ENCODE results near the gene PCDHGA6. TPM values are rescaled to one million over a fixed set of nuclear protein-coding genes. Genes with fewer than 3 reads are reported as not detected.
A peak's percentile ranks its signal among the peaks of the same experiment; 100 is the strongest.

PCDHGA6 gene
- total RNA-seq, 1 donor: 4.7 TPM

DNA sequence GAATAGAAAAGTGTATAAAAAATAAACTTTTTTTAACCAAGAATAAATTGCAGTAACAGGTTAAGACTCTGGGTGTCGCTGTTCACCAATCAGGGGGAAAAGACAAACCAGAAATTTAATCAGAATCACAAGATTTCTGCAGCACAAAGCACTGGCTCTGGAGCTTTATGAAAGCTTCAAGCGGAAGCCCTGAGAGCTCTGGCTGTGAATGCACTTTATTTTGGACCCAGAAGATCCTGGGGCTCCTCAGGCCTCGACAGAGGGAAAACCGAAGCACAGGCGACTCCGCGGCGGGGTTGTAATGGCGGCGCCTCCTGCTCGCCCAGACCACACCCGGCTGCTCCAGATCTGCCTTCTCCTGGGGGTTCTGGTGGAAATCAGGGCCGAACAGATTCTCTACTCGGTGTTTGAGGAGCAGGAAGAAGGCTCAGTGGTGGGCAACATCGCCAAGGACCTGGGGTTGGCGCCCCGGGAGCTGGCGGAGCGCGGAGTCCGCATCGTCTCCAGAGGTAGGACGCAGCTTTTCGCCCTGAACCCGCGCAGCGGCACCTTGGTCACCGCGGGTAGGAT is 18.7 kb upstream of the PCDHGA6 start, which contains the start of gene PCDHGA4:
Gene PCDHGA4, plus strand, starts transcription at position 122 of the 570 bp plus-strand sequence. Its CDS starts 87 bp downstream, at position 209.
- DNase-seq (ENCODE audit: low read depth): peak; percentile 33
- peak; percentile 60 for TF ChIP-seq CTCF (IDR thresholded peaks at IDR 0.05; ENCODE audit: insufficient read depth, low read depth, low read length)
- peak within 1 kb of the TSS; percentile 53 for H3K4me3 ChIP-seq (ENCODE audit: low read depth, low read length)

DNA sequence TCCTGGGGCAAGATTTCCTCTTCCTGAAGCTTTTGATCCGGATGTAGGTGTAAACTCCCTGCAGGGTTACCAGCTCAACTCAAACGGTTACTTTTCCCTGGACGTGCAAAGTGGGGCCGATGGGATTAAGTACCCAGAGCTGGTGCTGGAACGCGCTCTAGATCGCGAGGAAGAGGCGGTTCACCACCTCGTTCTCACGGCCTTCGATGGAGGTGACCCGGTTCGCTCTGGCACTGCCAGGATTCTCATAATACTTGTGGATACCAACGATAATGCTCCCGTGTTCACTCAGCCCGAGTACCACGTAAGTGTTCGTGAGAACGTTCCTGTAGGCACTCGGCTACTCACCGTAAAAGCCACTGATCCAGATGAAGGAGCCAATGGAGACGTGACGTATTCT is 18.1 kb upstream of the PCDHGA6 start:
- H3K4me3 ChIP-seq (ENCODE audit: low read depth, low read length): peak overlapping the region; percentile 53

GRCh38 chr5:141356133-141356532 is 17.6 kb upstream of the PCDHGA6 start:
- no peak for TF ChIP-seq CTCF (IDR thresholded peaks at IDR 0.05; ENCODE audit: insufficient read depth, low read depth, low read length)
- DNase-seq (ENCODE audit: low read depth): no peak
- no peak overlapping the region for H3K4me3 ChIP-seq (ENCODE audit: low read depth, low read length)

More for the DNA sequence above, 18.1 kb upstream of the PCDHGA6 start:
- TF ChIP-seq CTCF (IDR thresholded peaks at IDR 0.05; ENCODE audit: insufficient read depth, low read depth, low read length): no peak
- DNase-seq (ENCODE audit: low read depth): no peak

GRCh38 chr5:141356950-141357349 is 16.7 kb upstream of the PCDHGA6 start:
- DNase-seq (ENCODE audit: low read depth): no peak
- no peak overlapping the region for H3K4me3 ChIP-seq (ENCODE audit: low read depth, low read length)
- no peak for TF ChIP-seq CTCF (IDR thresholded peaks at IDR 0.05; ENCODE audit: insufficient read depth, low read depth, low read length)

- peak; percentile 40 for TF ChIP-seq CTCF (IDR thresholded peaks at IDR 0.05; ENCODE audit: insufficient read depth, low read depth, low read length)
- peak within 1 kb of the TSS; percentile 48 for H3K4me3 ChIP-seq (ENCODE audit: low read depth, low read length)
- peak; percentile 51 for DNase-seq (ENCODE audit: low read depth)
Observed at GRCh38 chr5:141359790-141360426, 13.8 kb upstream of the PCDHGA6 start, which contains the start of gene PCDHGB2. Gene PCDHGB2 (plus strand): TSS chr5:141359994. CDS start chr5:141360136, 142 bp downstream.

GRCh38 chr5:141360685-141361084 is 13.0 kb upstream of the PCDHGA6 start:
- TF ChIP-seq CTCF (IDR thresholded peaks at IDR 0.05; ENCODE audit: insufficient read depth, low read depth, low read length): no peak
- H3K4me3 ChIP-seq (ENCODE audit: low read depth, low read length): no peak overlapping the region
- no peak for DNase-seq (ENCODE audit: low read depth)

Data from fibroblast of villous mesenchyme (primary cell).